ENCODE data around the gene PITHD1. TPM values are rescaled to one million over a fixed set of nuclear protein-coding genes. Genes with fewer than 3 reads are reported as not detected.
A peak's percentile ranks its signal among the peaks of the same experiment; 100 is the strongest.

Gene PITHD1
- total RNA-seq, 1 donor from 2014 or later = 72.5 TPM

- Mint-ChIP-seq H3K27ac (no peak overlapping the region), H3K4me3 (no peak overlapping the region), H3K4me1 (peaks cover 14% of the 10 kb centered on the region), H3K27me3 (ENCODE audit: insufficient read depth, low read depth) (peaks cover 2% of the 10 kb centered on the region), H3K9me3 (no peaks in the 10 kb centered on the region), H3K36me3 (peaks cover 2% of the 10 kb centered on the region)
- peaks cover 22% of the 10 kb centered on the region for H3K79me2 ChIP-seq (ENCODE audit: low read depth)
- peaks cover 17% of the 10 kb centered on the region for H4K20me1 ChIP-seq (ENCODE audit: low read depth)
- no peak overlapping the region for H3K4me3 ChIP-seq
- no peak for TF ChIP-seq EZH2phosphoT487 (IDR thresholded peaks at IDR 0.05)
- H3K4me2 ChIP-seq = no peak overlapping the region
- H3F3A ChIP-seq (ENCODE audit: low read depth) = peaks cover 16% of the 10 kb centered on the region
- H2AFZ ChIP-seq (replicated peaks) = no peak overlapping the region
- no peaks in the 10 kb centered on the region for H3K36me3 ChIP-seq
- peaks cover 11% of the 10 kb centered on the region for H3K4me1 ChIP-seq
- peaks cover under 1% of the 10 kb centered on the region for H3K27me3 ChIP-seq
- no peak overlapping the region for H3K9ac ChIP-seq
- no peak overlapping the region for H3K27ac ChIP-seq
- no peak for DNase-seq (ENCODE audit: low spot score)
- H3K9me3 ChIP-seq (ENCODE audit: low read depth) = no peaks in the 10 kb centered on the region
These were observed 17.7 kb downstream of the PITHD1 start for GRCh38 chr1:23795676-23796465.

DNA sequence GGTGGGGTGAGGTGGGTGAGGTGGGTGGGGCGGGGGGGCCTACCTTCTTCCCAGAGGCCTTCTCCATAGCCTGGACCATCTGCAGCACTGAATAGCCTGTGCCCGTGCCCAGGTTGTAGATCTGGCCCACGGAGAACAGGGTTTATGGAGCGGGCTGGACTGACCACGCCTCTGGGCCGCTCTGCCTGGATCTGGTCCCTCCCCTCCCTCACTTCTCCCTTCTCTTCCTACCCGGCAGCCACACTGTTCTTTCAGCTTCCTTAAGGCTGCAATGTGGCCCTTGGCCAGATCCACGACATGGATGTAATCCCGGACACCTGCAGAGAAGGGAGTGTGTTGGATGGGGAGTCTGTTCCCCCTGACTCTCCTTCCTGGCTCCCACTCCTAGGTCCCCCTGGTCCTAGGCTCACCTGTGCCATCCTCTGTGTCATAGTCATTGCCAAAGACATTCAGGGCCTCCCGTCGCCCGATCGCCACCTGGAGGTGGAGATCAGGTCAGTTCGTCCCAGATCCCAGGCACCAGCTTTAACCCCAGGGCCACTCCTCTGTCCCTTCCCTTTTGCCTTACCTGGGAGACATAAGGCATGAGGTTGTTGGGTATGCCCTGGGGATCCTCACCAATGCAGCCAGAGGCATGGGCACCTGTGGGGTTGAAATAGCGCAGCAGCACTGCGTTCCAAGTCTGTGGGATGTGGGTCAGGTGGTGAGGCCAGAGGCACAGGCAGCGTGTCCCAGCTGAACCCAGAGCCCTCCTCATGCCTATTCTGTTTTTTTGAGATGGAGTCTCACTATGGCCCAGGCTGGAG, 18.5 kb downstream of the PITHD1 start:
- no peak overlapping the region for H3K9ac ChIP-seq
- H3K4me3 Mint-ChIP-seq = peak overlapping the region; percentile 30
- peaks cover 17% of the 10 kb centered on the region for H4K20me1 ChIP-seq (ENCODE audit: low read depth)
- no peak for DNase-seq (ENCODE audit: low spot score)
- peaks cover 2% of the 10 kb centered on the region for H3K36me3 Mint-ChIP-seq
- no peaks in the 10 kb centered on the region for H3K9me3 ChIP-seq (ENCODE audit: low read depth)
- H3K4me2 ChIP-seq = no peak overlapping the region
- H3K27ac ChIP-seq = no peak overlapping the region
- H3K27me3 ChIP-seq = peaks cover 9% of the 10 kb centered on the region
- peaks cover 4% of the 10 kb centered on the region for H3K27me3 Mint-ChIP-seq (ENCODE audit: insufficient read depth, low read depth)
- H3K27ac Mint-ChIP-seq = no peak overlapping the region
- no peak for TF ChIP-seq EZH2phosphoT487 (IDR thresholded peaks at IDR 0.05)
- no peak for TF ChIP-seq EZH2 (IDR thresholded peaks at IDR 0.05)
- TF ChIP-seq CTCF (IDR thresholded peaks at IDR 0.05) = no peak
- no peak overlapping the region for H2AFZ ChIP-seq (replicated peaks)
- peaks cover 12% of the 10 kb centered on the region for H3K4me1 Mint-ChIP-seq
- H3F3A ChIP-seq (ENCODE audit: low read depth) = peaks cover 20% of the 10 kb centered on the region
- no peaks in the 10 kb centered on the region for H3K36me3 ChIP-seq
- H3K9me3 Mint-ChIP-seq = no peaks in the 10 kb centered on the region
- peaks cover 17% of the 10 kb centered on the region for H3K79me2 ChIP-seq (ENCODE audit: low read depth)
- H3K4me1 ChIP-seq = peaks cover 11% of the 10 kb centered on the region
- H3K4me3 ChIP-seq = no peak overlapping the region

DNA sequence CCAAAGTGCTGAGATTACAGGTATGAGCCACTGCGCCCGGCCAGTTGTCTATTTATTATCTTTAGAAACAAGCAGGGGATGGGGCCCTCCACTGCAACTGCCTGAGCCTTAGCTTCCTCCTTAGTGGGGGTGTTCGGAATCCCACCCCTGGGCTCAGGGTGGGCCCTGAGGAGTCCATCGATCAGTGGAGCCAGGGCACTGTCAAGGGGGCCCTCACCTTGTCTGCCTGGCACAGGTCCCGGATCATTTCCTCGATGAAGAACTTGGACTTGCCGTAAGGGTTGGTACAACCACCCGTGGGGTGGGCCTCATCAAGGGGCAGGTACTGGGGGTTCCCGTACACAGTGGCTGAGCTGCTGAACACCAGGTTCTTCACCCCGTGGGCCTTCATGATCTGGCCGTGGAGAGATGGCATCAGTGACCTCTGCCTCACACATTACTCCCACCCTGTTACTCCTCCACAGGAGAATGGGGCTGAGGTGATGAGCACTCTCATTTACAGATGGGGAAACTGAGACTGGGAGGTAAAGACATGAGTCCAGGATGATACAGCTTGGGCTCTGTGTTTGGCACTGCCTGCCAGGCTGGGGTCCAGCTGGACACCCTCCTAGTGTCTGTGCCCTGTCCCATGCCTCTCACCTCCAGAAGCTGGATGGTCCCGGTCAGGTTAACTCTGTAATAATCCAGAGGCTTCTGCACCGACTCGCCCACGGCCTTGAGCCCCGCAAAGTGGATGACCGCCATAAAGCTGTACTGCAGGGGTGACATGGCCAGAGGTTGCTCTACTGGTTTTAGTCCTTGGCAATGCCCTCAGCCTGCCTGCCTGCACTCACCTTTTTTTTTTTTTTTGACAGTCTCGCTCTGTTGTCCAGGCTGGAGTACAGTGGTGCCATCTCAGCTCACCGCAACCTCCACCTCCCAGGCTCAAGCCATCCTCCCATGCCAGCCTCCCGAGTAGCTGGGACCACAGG, 19.5 kb downstream of the PITHD1 start:
- Histone ChIP-seq H3K4me2 (no peak overlapping the region), H3K36me3 (no peaks in the 10 kb centered on the region)

More for the DNA sequence above, 19.5 kb downstream of the PITHD1 start:
- peaks cover 16% of the 10 kb centered on the region for H3K27me3 ChIP-seq
- peaks cover 29% of the 10 kb centered on the region for H3F3A ChIP-seq (ENCODE audit: low read depth)
- peaks cover 17% of the 10 kb centered on the region for H4K20me1 ChIP-seq (ENCODE audit: low read depth)
- Mint-ChIP-seq H3K27ac (no peak overlapping the region), H3K4me3 (peak overlapping the region; percentile 30), H3K36me3 (peaks cover 2% of the 10 kb centered on the region), H3K27me3 (ENCODE audit: insufficient read depth, low read depth) (peaks cover 4% of the 10 kb centered on the region), H3K4me1 (peaks cover 9% of the 10 kb centered on the region), H3K9me3 (no peaks in the 10 kb centered on the region)
- no peak overlapping the region for H2AFZ ChIP-seq (replicated peaks)
- DNase-seq (ENCODE audit: low spot score) = no peak
- H3K27ac ChIP-seq = no peak overlapping the region
- H3K4me3 ChIP-seq = no peak overlapping the region
- no peak overlapping the region for H3K9ac ChIP-seq
- peaks cover 6% of the 10 kb centered on the region for H3K79me2 ChIP-seq (ENCODE audit: low read depth)
- H3K4me1 ChIP-seq = peaks cover 8% of the 10 kb centered on the region
- H3K9me3 ChIP-seq (ENCODE audit: low read depth) = no peaks in the 10 kb centered on the region
- no peak for TF ChIP-seq CTCF (IDR thresholded peaks at IDR 0.05)
- no peak for TF ChIP-seq EZH2 (IDR thresholded peaks at IDR 0.05)
- TF ChIP-seq EZH2phosphoT487 (IDR thresholded peaks at IDR 0.05) = no peak

Data from neural progenitor cell (in vitro differentiated cells).